Measurements from ENCODE around the gene DHRSX.

DNA sequence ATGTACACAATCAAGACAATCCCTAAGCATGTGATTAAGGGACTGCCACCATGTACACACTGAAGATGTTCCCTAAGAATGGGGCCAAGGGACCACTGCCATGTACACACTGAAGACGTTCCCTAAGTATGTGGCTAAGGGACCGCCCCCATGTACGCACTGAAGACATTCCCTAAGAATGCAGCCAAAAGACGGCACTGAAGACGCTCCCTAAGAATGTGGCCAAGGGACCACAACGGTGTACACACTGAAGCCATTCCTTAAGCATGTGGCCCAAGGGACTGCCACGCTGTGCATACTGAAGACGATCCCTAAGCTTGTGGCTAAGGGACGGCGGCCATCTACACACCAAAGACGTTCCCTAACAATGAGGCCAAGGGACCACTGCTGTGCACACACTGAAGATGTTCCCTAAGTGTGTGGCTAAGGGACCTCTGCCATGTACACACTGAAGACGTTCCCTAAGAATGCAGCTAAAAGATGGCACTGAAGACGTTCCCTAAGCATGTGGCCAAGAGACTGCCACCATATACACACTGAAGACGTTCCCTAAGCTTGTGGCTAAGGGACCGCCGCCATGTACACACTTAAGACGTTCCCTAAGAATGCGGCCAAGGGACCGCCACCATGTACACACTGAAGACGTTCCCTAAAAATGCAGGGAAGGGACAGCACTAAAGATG lies 26.4 kb downstream of the DHRSX start:
- TF ChIP-seq, protein P1, sequence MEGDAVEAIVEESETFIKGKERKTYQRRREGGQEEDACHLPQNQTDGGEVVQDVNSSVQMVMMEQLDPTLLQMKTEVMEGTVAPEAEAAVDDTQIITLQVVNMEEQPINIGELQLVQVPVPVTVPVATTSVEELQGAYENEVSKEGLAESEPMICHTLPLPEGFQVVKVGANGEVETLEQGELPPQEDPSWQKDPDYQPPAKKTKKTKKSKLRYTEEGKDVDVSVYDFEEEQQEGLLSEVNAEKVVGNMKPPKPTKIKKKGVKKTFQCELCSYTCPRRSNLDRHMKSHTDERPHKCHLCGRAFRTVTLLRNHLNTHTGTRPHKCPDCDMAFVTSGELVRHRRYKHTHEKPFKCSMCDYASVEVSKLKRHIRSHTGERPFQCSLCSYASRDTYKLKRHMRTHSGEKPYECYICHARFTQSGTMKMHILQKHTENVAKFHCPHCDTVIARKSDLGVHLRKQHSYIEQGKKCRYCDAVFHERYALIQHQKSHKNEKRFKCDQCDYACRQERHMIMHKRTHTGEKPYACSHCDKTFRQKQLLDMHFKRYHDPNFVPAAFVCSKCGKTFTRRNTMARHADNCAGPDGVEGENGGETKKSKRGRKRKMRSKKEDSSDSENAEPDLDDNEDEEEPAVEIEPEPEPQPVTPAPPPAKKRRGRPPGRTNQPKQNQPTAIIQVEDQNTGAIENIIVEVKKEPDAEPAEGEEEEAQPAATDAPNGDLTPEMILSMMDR (conservative IDR thresholded peaks at IDR 0.05 in 1 of 2, IDR thresholded peaks at IDR 0.05 in 1 of 2; ENCODE audit: extremely low read depth in 1 of 2, insufficient read depth in 1 of 2, low read depth in 1 of 2, low read length in 2 of 2), result no peak
- TF ChIP-seq EZH2 (IDR thresholded peaks at IDR 0.05; ENCODE audit: borderline replicate concordance, low read length), result no peak
